ENCODE results near the gene SH3TC2.

SH3TC2 gene

DNA sequence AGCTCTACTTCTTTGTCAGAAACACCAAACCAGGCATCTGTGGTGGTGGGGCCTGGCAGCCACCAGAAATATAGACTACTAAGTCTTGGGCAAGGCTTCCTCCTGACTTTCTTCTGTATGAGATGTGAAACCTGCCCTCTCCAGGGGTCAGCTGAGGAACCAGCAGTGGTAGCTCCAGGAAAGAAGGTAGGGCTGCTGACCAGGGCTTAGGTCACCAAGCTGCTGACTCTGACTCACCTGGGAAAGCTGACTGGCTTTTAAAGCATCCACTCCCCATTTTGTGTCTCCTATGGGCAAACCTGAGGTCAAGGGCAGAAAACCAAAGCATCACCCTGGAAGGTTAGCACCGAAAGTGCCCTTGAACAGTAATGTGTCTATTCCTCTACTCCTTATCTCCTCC, 10.4 kb upstream of the SH3TC2 start:
- CTCF ChIA-PET, result interaction anchor here (1.3 kb wide), 1 partner anchor 15 kb away, joined by 3 read pairs; no protein-coding TSS in a partner anchor
- no peak for DNase-seq (ENCODE audit: extremely low spot score)
- TF ChIP-seq CTCF (IDR thresholded peaks at IDR 0.05; ENCODE audit: control extremely low read depth, extremely low read depth, low read depth, missing control alignments), result no peak
- POLR2A ChIA-PET, result no interaction called here

- ChIA-PET CTCF (interaction anchor here (1.3 kb wide), 1 partner anchor 15 kb away, joined by 3 read pairs; no protein-coding TSS in a partner anchor), POLR2A (no interaction called here)
- no peak for TF ChIP-seq CTCF (IDR thresholded peaks at IDR 0.05; ENCODE audit: control extremely low read depth, extremely low read depth, low read depth, missing control alignments)
- no peak for DNase-seq (ENCODE audit: extremely low spot score)
Observed at GRCh38 chr5:149072791-149073190, 9.9 kb upstream of the SH3TC2 start.

- no peak for TF ChIP-seq CTCF (IDR thresholded peaks at IDR 0.05; ENCODE audit: control extremely low read depth, extremely low read depth, low read depth, missing control alignments)
- no peak for DNase-seq (ENCODE audit: extremely low spot score)
- CTCF ChIA-PET, result interaction anchor here (1.0 to 1.3 kb wide), 2 partner anchors 15 to 409 kb away, joined by 3 read pairs; no protein-coding TSS in a partner anchor
- POLR2A ChIA-PET, result no interaction called here
Observed at GRCh38 chr5:149072376-149072775, 9.5 kb upstream of the SH3TC2 start.

- no peak for TF ChIP-seq CTCF (IDR thresholded peaks at IDR 0.05; ENCODE audit: control extremely low read depth, extremely low read depth, low read depth, missing control alignments)
- DNase-seq (ENCODE audit: extremely low spot score), result no peak
- ChIA-PET POLR2A (no interaction called here), CTCF (interaction anchor here (1.0 kb wide), 1 partner anchor 410 kb away, joined by 3 read pairs; no protein-coding TSS in a partner anchor)
Observed at GRCh38 chr5:149071756-149072155, 8.9 kb upstream of the SH3TC2 start.

- ChIA-PET CTCF (interaction anchor here (1.0 kb wide), 1 partner anchor 411 kb away, joined by 3 read pairs; no protein-coding TSS in a partner anchor), POLR2A (no interaction called here)
- TF ChIP-seq CTCF (IDR thresholded peaks at IDR 0.05; ENCODE audit: control extremely low read depth, extremely low read depth, low read depth, missing control alignments), result no peak
- no peak for DNase-seq (ENCODE audit: extremely low spot score)
Observed at GRCh38 chr5:149071216-149071615, 8.4 kb upstream of the SH3TC2 start.

DNA sequence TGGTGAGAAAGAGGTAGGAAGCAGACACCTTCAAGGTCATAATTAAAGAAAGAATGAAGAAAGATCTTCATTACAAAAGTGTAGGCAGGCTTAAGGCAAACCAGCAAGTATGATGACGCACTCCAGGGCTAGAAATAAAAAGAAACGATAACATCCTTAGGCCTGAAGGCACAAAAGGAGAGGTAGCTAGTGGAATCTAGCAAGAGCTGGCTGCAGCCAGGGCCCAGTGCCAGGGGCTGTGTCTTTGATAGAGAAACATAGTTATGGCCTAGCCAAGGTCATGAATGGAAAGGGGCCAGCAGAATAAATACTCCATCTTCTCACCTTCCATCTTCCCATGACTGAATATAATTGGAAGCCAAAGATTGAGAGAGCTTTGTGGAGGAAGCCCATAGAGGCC, 6.8 kb upstream of the SH3TC2 start:
- CTCF ChIA-PET, result interaction anchor here (1.0 to 1.7 kb wide), 2 partner anchors 13 to 34 kb away, joined by 5 read pairs; no protein-coding TSS in a partner anchor

More for the DNA sequence above, 6.8 kb upstream of the SH3TC2 start:
- DNase-seq (ENCODE audit: extremely low spot score), result no peak
- POLR2A ChIA-PET, result no interaction called here
- no peak for TF ChIP-seq CTCF (IDR thresholded peaks at IDR 0.05; ENCODE audit: control extremely low read depth, extremely low read depth, low read depth, missing control alignments)

Measured in GM10248 (cell line).